GM21515 (cell line): ENCODE results near the gene RPL37A.
A peak's percentile ranks its signal among the peaks of the same experiment; 100 is the strongest.

ENCODE experiments used
- ATAC-seq: cut with Tn5 transposase; IDR thresholded peaks from one replicate; pipeline ENCODE4 v1.9.1; 2021; ENCODE audit not compliant: unreplicated experiment

Gene RPL37A

GRCh38 chr2:216498379-216499352, at the start of gene RPL37A:
RPL37A (plus strand) TSS chr2:216498844; CDS start chr2:216498875, 31 bp downstream.
- ATAC-seq: peak; percentile 85

- no peak for ATAC-seq
Measured at GRCh38 chr2:216450346-216450745, 48.3 kb upstream of the RPL37A start.

- no peak for ATAC-seq
Measured at GRCh38 chr2:216450784-216451183, 47.9 kb upstream of the RPL37A start.

- no peak for ATAC-seq
Measured at GRCh38 chr2:216453955-216454614, 44.6 kb upstream of the RPL37A start.

DNA sequence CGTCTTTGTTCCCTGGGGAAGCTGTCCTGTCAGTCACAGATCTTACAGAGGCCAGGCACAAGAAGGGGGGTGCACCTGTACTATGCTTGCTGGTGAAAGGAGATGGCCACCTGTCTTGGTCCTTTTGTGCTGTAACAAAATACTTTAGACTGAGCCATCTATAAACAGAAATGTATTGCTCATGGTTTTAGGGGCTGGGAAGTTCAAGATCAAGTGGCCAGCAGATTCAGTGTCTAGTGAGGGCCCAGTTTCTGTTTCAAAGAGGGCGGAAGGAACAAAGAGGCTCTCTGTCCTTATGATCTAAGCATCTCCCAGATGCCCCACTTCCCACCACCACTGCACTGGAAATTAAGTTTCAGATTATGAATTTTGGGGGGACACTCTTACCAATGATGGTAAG, 35.5 kb upstream of the RPL37A start:
- no peak for ATAC-seq

DNA sequence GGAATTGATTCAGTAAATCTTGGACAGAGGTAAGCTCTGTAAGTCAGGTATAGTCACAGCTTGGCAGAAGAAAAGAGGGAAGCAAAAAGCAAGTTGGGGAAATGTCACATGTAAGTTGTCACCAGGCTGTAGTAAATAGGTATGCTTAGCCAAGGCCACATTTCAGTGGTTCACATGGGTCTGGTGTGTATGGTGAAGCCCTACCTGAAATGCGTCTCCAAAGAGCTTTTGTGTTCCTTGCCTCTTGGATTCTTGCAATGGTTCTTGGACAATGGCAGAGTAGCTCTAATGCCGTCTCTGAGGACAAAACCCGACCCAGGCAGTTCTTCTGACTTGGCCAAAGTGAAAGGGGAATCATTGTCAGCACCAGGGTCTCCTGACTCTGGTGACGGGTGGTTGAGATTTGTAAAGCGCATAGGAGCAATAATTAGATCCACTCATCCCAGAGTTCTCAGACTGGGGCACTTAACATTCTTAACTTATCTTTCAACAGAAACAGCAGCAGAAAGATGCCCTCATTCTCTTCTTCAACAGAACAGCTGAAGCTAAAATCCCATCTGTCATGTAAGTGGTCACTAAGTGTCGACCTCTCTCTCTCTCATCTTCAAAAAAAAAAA, 34.4 kb upstream of the RPL37A start:
- ATAC-seq: no peak

GRCh38 chr2:216465579-216466195, 33.0 kb upstream of the RPL37A start:
- ATAC-seq: no peak

GRCh38 chr2:216467845-216468244, 30.8 kb upstream of the RPL37A start:
- ATAC-seq: no peak

DNA sequence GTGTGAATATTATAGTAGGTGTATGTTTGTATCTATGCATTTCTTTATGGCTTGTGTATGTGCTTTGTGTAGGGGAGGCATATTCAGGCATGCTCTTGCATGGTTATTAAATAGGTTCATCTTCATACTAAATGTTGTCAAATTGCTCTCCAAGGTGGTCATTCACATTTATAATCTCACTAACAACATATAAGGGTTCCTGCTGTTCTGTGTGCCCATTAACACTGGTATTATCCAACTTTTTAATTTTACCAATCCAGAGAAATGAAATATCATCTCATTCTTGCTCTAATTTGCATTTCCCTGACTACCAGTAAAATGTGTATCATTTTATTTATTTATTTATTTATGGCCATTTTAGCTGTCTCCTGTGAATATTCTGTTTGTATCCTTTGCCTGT, 29.0 kb upstream of the RPL37A start:
- no peak for ATAC-seq

- no peak for ATAC-seq
Measured at GRCh38 chr2:216473187-216473586, 25.5 kb upstream of the RPL37A start.

- ATAC-seq: peak; percentile 72
Measured at GRCh38 chr2:216474925-216475670, 23.5 kb upstream of the RPL37A start.

DNA sequence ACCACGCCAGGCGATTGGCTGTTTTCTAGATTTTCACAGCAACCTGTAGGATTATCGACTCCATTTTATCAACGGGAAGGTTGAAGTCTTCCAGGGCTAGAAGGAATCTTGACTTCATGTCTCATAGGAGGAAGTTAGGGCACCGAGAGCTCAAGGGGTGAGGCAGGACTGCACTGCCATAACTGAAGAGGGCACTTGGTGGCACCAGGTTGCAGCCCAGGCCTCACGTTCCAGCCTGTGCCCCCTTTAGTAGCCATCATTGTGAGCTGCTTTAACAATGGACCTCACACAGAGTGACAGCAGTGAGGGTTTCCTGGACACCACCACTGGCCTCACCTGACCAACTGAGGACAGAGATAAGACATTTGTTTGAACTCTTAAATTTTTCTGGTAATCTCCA, 22.9 kb upstream of the RPL37A start:
- ATAC-seq: no peak

DNA sequence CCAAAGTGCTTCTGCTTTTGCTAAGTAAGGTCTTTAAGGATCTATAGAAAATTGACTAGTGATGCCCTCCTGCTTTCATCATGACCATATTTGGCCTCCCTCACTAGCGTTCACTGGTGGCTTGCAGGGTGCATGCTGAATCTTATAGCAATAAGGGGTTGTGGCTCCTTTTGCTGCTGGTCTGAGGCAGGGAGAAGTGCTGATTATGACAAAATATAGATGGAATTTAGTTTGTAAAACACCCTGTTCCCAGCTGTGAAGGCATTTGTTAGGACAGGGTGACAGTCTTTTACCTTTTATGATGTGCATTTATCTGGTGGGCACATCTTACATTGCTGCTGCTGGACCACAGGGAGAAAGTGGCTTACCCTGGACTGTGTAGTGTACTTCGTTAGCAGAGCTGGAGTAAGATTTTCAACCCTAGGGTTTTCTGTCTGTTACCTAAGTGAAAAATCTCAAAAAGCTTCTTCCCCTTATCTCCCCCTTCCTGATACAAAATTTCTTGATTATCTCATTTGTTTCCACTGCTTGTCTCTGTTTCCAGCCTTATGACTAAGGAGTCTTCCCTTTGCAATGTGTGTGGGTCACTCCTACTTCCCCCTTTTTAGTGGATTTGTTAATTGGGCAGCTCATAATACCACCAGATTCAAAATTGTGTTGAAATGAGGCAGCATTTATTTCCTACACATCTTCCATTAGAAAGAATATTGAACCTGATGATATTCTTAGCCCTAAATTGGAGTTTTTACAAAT, 21.2 kb upstream of the RPL37A start:
- ATAC-seq: no peak

- ATAC-seq: no peak
Measured at GRCh38 chr2:216478151-216478550, 20.5 kb upstream of the RPL37A start.

- no peak for ATAC-seq
Measured at GRCh38 chr2:216478791-216479190, 19.9 kb upstream of the RPL37A start.

- ATAC-seq: no peak
Measured at GRCh38 chr2:216480221-216480620, 18.4 kb upstream of the RPL37A start.

DNA sequence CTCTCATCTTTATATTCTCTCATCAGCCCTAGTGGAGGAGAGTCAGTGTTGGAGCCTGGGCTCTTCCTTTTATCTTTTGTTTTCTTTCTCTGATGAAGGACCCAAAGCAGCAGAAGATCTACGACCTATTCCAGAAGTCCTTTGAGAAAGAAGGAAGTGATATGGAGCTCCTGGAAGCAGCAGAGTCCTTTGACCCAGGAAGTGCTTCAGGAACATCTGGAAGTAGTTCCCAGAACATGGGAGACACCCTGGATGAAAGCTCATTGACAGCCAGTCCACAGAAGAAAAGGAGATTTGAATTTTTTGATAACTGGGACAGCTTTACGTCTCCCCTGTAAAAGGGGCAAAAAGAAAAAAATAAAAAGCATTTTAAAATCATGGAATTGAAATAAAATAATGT, 16.0 kb upstream of the RPL37A start:
- no peak for ATAC-seq

GRCh38 chr2:216485237-216485636, 13.4 kb upstream of the RPL37A start:
- ATAC-seq: no peak

GRCh38 chr2:216485745-216486144, 12.9 kb upstream of the RPL37A start:
- no peak for ATAC-seq

- no peak for ATAC-seq
Measured at GRCh38 chr2:216486271-216486670, 12.4 kb upstream of the RPL37A start.
